Stimulated activated CD8-positive, alpha-beta memory T cell treated with anti-CD3 and anti-CD28 coated beads, Interleukin-12 subunit alpha, Interleukin-12 subunit beta, amount 100 ng/mL, for 1 hour (primary cell): ENCODE results near the gene ME3.

Experiments
- DNase-seq: peaks from one replicate; pipeline ENCODE4 v3.0.0-alpha.2; 2020; ENCODE audit warnings: low read depth

Gene ME3

DNA sequence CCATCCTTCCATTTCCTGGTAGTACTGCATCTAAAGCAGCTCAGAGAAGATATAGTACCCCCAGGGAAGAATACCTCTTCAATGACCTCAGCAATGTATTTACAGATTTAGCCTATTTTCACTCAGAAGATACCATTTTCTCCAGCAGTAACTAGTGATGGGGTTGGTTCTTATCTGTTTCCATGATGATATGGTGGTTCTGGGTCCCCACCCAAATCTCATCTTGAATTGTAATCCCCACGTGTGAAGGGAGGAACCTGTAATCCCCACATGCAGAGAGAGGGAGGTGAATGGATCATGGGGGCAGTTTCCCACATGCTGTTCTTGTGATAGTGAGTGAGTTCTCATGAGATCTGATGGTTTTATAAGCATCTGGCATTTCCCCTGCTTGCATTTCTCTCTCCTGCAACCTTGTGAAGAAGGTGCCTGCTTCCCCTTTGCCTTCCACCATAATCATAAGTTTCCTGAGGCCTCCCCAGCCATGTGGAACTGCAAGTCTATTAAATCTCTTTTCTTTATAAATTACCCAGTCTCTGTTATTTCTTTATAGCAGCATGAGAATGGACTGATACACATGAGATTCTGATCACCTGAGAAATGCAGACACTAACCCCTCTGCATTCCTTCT, 158.6 kb downstream of the ME3 start:
- DNase-seq = no peak

DNA sequence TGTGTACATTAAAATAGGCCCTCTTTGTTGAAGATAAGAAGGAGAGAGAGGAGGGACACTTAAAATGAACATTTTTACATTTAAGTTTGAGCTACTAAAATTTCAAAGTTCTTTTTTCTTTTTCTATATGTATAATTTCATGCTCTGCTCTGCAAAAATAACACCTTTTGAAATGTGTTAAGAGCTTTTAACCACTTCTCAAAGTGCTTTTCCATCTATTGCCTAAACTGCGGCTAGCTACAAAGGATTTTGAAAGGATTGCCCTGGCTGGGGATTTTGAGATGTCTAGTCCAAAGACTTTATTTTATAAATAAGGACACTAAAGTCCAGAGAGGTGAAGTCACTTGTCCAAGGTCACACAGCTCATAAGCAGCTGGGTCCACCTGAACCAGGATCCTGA, 159.3 kb downstream of the ME3 start:
- DNase-seq = no peak

DNA sequence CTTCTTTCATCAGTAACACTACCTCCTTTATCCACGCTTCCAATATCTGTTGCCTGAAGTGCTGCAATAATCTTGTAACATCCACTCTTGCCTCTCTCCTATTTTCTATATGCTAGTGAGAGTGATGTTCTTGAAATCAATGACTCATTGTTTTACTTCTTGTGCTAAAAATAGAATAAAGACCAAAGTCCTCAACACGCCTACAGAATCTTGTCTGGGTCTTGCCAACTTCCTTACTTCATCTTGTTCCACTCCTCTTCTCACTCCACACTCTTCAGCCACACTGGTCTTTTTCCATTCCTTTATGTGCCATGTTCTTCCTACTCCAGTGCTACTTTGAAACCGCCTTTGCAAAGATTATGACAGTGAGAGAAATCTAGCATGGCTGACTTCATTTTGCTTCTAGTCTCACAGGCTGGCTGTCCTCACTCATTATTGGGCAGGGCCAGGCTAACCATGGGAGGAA, 161.3 kb downstream of the ME3 start:
- no peak for DNase-seq

GRCh38 chr11:86510674-86511073, 161.7 kb downstream of the ME3 start:
- DNase-seq = no peak

GRCh38 chr11:86510097-86510496, 162.3 kb downstream of the ME3 start:
- DNase-seq = no peak

GRCh38 chr11:86509588-86509974, 162.8 kb downstream of the ME3 start:
- DNase-seq = no peak

DNA sequence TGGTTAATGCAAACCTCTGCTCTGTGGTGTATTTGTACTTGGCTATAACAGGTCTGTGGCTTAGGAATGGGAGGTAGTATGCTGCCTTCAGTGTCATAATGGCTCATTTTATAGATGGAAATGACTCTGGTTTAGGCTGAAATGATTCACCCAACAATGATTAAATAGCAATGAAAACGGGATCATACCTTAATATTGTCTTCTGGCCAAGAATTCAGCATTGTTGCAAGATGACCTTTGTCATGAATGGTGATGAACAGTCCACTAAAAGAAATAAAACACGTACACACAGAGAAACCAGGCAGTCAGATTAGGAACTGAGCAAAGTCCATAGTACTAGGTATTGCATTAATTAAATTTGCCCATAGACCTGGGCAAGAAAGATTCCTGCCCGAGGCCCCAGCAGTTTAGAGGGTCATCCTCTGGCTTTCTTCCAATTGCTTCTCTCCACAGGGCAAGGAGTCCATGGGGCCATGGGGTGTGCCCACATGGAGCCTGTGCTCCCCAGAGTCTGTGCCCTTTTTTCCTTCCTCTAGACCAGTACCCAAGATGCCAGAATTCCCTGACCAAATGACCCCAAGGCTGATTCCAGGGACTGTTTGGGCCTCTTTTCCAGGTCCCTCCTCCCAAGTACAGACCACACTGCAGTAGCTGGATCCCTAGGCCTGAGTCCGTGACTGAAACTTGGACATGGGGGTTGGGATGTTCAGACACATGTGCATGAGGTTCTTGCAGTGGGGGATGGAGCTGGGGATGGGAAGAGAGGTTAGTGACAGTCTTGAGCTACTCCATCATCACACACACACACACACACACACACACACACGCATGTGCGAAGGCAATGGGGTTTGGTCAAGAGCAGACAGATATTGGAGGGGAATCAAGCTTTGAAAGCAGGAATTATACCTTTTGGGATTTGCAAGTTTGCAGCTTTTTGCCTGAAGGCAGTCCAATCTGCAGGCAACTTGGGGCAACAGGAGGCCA, 163.5 kb downstream of the ME3 start:
- DNase-seq = no peak

GRCh38 chr11:86507249-86507845, 165.1 kb downstream of the ME3 start:
- no peak for DNase-seq

GRCh38 chr11:86506235-86506634, 166.2 kb downstream of the ME3 start:
- no peak for DNase-seq

GRCh38 chr11:86503131-86503530, 169.3 kb downstream of the ME3 start:
- DNase-seq = no peak

GRCh38 chr11:86502137-86502642, 170.2 kb downstream of the ME3 start:
- no peak for DNase-seq

GRCh38 chr11:86500500-86501140, 171.8 kb downstream of the ME3 start:
- DNase-seq = no peak

DNA sequence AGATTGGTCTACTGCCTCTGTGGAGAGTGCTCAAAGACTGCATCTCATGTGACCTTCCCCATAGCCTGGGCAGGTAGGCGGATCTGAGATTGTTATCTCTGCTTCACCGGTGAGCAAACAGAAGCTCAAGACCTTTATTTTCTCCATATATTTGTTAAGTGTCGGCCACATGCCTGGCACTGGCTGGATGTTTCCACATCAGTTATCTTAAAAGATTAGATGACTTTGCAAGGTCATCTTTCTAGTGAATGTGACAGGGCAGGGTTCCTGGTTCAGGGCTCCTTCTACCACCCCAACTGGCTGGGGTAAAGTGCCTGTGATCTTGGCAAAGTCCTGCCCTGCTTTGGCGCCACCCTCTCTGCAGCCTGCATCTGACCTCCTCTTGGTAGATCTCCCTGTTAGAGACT, 172.7 kb downstream of the ME3 start:
- no peak for DNase-seq

- no peak for DNase-seq
Measured at GRCh38 chr11:86497836-86498235, 174.6 kb downstream of the ME3 start.

GRCh38 chr11:86497310-86497709, 175.1 kb downstream of the ME3 start:
- DNase-seq = no peak

GRCh38 chr11:86495351-86495750, 177.1 kb downstream of the ME3 start:
- no peak for DNase-seq

GRCh38 chr11:86492370-86493010, 179.9 kb downstream of the ME3 start:
- DNase-seq = no peak

- DNase-seq = no peak
Measured at GRCh38 chr11:86491027-86491426, 181.4 kb downstream of the ME3 start.

DNA sequence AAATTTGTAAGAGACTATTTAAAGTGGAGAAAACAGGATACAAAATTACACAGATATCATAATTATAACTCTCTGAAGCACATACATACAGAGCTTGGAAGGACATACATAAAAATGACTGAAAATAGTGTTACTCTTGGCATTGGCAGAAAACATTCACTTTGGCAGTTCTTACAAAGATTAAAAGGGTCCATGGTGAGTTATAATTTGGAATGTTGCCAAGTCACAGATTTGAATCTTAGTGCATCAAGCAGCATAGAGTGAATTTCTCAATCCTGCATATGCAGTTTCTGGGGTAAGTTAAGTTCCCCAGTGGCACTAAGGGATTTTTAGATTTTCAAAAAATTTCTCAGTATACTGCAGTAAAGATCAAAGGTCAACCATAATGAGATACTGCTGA, 181.8 kb downstream of the ME3 start:
- no peak for DNase-seq

- no peak for DNase-seq
Measured at GRCh38 chr11:86489442-86489841, 183.0 kb downstream of the ME3 start.

DNA sequence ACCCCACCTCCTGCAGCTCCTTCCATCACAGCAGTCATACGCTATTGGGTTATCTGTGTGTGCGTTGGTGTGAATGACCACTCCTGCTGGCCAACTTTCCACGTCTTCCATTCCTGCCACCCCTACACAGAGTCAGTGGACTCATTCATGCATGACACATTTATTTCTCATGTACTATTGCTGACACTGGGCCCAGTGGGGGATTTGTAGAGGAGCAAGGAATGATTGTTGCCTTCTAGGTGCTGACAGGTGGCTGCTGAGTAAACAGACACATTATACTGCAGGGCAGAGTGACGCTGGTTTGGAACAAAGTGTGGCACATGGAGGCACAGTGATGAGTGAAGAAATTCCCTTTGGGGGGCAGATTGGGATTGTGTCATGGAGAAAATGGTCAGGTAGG, 183.9 kb downstream of the ME3 start:
- no peak for DNase-seq

DNA sequence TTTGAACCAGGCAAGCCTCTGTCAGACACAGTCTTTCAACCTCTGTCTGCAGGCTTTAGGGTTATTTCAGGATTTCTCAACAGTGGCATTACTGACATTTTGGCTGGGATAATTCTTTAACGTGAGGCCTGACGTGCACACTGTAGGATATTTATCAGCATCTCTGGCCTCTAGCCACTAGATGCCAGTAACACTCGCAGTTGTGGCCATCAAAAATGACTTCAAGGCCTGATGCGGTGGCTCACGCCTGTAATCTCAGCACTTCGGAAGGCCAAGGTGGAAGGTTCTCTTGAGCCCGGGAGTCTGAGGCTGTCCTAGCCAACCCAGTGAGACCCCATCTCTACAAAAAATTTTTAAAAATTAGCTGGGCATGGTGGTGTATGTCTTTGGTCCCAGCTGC, 184.7 kb downstream of the ME3 start:
- DNase-seq = no peak
